ENCODE results near the gene SYTL5.

DNA sequence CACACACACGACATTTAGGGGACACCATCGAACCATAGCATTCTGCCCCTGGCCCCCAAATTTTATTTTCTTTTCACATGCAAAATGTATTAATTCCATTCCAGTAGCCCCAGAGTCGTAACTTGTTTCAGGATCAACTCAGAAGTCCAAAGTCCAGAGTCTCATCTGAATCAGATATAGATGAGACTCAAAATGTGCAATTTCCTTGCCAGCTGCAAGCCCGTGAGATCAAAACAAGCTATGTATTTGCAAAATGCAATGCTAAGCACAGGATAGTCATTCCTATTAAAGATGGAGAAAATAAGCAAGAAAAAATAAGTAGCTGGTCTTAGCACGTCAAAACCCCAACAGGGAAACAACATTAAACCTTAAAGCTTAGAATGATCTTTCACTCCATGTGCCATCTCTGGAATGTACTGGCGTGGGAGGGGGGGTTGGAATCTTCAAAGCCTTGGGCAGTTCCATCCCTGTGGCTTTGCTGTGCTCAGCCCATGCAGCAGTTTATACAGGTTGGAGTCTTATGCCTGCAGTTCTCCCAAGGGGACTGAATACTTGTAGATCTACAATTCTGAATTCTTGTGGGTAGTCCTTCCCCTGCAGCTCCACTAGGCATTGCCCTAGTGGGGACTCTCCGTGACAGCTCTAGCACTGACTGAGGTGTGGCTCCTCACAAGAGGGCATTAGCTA, 47.7 kb upstream of the SYTL5 start:
- TF ChIP-seq, protein P1, sequence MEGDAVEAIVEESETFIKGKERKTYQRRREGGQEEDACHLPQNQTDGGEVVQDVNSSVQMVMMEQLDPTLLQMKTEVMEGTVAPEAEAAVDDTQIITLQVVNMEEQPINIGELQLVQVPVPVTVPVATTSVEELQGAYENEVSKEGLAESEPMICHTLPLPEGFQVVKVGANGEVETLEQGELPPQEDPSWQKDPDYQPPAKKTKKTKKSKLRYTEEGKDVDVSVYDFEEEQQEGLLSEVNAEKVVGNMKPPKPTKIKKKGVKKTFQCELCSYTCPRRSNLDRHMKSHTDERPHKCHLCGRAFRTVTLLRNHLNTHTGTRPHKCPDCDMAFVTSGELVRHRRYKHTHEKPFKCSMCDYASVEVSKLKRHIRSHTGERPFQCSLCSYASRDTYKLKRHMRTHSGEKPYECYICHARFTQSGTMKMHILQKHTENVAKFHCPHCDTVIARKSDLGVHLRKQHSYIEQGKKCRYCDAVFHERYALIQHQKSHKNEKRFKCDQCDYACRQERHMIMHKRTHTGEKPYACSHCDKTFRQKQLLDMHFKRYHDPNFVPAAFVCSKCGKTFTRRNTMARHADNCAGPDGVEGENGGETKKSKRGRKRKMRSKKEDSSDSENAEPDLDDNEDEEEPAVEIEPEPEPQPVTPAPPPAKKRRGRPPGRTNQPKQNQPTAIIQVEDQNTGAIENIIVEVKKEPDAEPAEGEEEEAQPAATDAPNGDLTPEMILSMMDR (IDR thresholded peaks at IDR 0.05): no peak
- TF ChIP-seq POLR2A (IDR thresholded peaks at IDR 0.05): no peak

Data from thyroid gland (tissue), 4 donors.